DMS153 treated with DMSO at 0.1 percent for 48 hours (cell line): ENCODE results near the gene OCA2.
A peak's percentile ranks its signal among the peaks of the same experiment; 100 is the strongest.

ENCODE experiments used
- DNase-seq: peaks from one replicate; lab custom pipeline; 2025; ENCODE audit not compliant: unreplicated experiment; lab: John Stamatoyannopoulos, UW

Gene OCA2

DNA sequence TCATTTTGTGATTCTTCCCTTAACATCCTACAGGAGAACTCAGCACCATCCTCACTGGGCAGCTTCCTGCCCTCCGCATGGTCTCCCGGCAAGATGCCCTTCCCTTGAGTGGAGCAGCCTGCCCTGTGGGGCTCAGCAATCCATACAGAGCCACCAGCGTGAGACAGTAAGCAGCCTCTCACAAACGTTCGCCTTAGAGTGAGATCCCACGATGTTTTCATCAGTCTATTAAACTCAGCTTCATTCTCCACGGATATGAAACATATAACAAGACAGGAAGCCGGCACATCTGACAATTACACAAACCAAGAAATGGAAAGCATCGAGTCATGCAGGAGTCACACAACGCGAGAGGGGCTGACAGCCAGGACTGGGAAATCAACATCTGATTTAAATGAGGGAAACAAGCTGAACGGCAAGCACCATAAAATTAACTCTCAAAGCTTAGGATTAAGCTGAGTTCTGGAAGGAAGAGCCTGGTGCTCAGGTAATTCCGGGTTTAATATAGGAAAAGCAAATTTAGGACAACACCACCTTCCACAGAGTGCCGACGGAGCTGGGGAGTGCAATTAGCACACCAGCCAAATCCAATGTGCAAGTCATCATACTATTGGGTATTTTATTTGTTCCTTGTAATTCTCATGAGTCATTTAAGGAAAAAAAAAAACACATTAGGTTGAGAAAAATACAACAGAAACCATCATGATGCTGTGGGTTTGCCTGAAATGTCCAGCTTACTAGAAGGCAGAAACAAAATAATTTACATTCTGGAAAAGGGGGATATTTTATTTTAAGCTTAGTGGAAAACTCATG is 272.0 kb downstream of the OCA2 start:
- no peak for DNase-seq

DNA sequence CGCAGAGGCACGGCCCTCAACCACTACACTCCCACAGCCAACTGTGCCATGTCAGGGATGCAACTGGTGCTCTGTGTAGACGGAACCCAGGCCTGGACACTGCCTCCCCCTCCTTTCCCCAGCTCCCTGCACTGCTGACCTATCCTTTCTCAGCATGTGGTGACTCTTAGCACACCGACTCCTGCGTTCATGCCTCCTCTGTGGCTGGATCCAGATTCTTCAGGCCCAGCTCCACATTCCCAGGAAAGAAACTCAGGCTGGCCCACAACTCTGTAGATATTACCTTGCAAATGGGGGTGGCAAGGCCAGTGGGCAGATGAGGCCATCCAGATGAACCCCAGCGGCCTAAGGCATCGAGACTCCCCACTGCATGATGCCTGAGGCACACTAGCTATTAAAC is 272.7 kb downstream of the OCA2 start:
- no peak for DNase-seq

DNA sequence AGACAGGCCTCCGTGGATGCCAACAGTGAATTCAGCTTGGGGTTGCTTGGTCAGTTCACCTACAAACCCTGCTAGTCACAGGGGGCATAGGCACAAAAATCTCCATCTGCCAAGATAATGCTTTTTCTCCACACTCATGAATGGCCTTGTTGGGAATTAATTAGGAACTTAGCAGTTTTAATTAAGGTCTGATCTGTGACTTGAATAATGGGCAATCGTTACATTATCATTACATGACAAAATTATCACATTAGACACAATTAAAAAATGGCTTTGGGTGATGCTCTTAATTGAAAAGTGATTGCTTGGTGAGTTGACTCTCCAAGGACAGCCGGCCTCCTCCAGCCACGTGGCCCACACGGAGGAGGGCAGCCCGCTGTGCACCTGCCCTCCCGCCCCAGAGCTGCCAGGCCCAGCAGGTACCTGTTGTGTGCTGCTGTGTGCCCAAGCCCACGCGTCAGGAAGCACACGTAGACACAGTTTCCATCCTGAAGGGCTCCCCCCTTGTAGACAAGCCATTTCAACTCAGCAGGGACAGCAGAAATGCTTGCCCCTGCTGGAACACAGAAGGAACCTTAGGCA is 274.2 kb downstream of the OCA2 start:
- no peak for DNase-seq

DNA sequence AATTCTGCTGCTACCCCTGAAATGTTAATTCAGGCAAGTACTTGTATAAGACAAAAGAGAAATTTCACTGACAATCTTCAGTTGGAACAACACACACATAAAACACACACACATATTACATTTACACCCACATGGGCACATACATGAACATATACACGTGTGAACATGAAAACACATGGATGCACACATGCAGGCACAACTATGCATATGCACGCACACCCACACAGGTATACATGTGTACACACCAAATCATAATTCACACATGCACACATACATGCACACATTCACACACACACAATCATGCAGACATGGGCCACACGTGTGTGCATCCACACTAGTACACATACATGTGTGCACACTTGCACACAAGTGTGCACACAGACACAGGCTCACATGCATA is 277.8 kb downstream of the OCA2 start:
- DNase-seq = no peak

DNA sequence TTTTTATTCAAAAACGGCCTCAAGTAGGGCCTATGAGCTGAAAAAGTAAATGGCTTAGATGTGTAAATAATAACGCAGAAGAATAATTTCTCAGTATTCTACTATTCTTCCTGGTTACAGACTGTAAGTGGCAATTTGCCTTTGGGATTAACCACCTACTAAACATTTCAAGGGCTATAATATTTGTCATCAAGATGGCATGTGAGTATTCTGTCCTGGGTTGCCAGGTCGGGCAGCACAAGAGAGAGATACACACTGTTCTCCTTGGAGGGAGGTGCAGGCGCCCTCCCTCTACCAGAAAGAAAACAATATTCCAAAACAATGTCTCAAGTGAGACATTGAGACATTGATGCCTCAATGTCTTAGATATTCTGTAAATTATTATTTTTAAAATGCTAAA is 278.4 kb downstream of the OCA2 start:
- no peak for DNase-seq

DNA sequence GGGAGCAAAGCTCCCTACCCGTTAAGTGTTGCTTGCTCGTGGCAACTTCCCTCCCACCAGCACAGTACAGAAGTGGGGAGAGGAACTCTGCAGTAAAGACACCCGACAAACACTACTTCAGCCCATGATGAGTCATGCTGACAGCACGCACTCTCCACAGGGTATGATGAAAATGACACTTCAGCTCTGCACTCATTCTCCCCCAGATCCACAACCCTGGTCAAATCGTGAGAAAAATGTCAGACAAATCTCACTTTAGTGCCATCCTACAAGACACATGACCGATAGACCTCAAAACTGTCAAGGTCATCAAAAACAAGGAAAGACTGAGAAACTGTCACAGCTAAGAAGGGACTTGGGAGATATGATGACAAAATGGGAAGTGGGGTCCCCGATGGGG is 278.9 kb downstream of the OCA2 start:
- DNase-seq = no peak

DNA sequence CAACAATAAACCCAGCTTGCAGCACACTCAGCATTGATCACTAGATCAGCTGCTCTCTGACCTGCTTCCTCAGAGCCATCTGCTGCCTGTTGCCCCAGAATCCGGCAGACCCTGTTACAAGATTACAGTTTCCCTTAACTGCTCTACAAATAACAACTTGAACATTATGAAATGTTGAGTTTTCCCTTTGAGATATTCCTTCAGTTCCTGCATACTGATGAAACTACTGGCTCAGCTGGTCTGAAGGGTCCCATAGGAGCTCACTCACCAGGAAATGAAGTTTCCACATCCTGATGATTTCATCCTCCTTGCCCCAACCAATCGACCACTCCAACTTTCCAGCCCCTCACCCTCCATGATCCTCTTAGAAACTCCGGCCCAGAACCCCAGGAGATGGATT is 281.9 kb downstream of the OCA2 start:
- no peak for DNase-seq

DNA sequence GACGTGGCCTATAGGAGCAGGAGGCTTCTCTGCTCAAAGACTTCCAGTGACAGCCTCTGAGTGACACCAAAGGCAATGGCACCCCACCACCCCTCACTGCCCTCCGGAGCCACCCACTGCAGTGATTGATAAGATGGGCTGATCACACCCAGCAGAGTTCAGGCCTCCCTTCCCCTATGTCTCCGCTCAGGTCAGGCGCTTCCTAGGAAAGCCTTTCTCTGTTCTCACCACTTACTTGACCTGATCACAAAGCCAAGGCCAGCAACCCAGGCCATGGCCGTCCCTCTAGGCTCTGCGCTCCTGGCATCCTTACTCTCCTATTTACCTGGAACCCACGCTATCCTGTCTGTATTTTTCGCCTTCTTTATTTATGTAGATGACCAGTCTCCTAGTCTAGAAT is 282.3 kb downstream of the OCA2 start:
- DNase-seq = no peak

DNA sequence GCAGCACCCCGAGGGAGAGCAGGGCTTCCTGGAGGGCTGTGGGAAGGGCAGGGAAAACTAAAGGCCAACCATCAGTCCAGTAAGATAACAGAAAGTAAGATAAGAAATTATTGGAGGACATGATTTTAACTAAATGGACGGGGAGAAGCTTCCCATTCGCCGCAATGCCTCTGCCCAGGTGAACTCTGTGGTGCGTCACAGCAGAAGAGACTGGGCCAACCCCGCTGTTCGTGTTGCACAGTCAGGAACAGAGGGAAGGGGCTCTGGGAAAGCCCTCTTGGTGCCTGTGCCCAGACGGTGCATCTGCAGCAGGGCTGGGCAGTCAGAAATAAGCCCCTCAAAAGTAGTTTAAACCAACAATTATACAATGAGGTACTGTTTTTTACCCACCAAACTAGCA is 284.1 kb downstream of the OCA2 start:
- DNase-seq = no peak

DNA sequence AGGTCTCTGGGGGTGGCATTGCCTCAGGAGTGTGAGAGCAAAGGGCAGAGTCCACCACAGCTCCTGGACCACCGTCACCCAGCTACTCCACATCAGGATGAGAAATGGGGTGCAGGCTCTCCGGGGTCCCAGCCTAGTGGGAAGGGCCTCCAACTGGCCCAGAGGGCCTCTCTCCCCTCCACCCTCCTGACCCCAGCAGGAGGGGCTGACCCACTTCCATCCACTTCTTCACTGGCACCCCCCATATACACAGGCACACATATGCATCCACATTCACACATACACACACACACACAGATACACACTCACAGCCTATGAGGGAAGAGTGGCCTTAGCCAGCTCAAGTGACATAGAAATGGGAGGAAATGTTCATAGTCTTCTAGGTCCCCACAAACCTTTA is 286.0 kb downstream of the OCA2 start:
- no peak for DNase-seq

DNA sequence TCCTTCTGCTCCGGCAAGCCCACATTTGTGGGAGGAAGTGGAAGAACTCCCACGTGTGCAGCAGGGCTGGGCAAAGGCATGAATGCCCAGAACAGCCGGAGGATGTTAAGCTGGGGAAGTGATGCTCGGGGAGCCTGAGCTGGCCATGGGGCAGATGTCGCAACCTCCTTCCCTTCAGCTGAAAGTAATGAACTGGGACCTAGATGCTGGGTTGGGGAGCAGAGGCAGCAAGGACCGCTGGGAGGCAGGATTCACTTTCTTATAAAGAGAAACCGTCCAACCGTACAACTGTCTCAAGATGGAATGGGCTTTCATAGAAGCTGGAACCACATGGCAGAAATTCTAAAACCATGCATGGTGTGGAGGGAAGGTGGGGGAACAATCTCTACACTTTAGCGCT is 290.9 kb downstream of the OCA2 start:
- DNase-seq = no peak

DNA sequence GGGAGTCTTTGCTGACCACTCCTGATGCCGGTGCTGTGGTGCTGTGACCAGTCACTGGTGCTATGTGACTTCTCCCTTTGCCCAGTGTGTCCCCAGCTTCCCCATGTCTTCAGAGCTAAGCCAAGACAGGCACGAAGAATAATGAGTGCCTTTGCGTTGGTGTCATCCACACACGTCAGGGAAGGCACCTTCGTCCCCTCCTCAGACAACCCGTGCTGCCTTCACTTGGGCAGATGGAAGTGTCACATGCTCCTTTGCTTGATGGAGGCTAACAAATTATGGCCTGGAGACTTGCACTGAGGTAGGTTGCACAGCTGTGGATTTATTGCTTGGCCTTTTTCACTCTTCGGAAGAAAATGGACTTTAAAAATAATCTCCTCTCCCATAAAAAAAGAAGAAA is 291.8 kb downstream of the OCA2 start:
- DNase-seq = no peak

DNA sequence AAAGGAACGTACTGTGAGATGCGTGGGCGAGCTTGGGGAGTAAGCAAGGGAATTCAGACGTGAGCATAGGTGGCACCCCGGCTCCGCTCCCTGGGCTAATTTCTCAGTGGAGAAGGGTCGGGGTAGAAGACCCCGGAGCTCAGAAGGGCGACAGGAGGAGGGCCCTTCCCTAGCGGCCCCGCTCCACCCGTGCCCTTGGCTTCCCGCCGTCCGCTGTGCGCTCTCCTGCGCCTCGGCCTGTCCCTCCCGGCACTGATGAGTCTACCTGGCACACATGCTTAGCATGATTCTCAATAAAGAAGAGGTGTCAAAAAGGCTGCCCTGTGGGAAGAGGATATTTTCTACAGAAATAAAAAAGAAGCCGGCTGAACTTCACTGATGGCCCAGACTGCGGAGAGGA is 292.7 kb downstream of the OCA2 start:
- DNase-seq = no peak

DNA sequence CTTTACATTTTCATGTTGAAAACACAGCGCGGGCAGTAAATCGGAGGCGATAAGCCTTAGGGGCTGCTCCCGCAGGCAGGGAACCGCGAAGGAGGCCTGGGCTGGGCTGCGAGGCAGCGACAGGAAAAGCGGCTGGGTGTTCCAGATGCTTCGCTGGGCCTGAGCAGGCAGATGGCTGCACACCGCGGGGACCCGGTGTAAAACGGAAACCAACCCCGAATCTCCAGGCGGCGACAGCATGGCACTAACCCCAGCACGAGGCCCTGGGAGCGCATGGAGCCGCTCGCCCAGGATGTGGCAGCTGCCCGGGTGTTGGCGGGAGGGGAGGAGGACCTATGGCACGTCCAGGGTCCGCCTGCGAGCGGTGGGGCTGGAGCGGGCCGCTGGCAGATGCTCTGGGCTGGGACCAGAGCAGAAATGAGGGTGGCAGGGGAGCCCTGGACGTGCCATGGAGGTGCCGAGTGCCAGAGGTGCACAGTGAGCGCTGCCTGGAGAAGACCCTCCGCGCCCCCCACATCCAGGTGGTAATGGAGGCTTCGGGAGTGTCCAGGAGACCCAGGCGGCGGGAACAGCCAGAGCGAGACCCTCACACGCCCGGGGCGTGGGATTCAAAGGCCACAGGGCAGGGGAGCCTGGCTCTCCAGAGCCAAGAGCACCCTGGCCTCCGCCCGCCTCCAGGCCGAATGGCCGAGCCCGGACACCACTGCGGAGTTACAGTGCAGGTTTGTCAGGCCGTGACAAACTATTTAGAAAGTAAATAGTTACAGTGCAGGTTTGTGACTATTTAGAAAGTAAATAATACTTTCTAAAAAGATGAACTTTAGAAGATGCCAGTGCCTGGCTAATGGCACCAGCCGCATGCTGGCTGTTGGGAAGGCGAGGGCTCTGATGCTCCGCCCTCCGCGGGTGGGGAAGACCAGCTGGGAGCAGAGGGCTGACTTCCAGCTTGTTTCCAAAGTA is 293.6 kb downstream of the OCA2 start:
- no peak for DNase-seq

DNA sequence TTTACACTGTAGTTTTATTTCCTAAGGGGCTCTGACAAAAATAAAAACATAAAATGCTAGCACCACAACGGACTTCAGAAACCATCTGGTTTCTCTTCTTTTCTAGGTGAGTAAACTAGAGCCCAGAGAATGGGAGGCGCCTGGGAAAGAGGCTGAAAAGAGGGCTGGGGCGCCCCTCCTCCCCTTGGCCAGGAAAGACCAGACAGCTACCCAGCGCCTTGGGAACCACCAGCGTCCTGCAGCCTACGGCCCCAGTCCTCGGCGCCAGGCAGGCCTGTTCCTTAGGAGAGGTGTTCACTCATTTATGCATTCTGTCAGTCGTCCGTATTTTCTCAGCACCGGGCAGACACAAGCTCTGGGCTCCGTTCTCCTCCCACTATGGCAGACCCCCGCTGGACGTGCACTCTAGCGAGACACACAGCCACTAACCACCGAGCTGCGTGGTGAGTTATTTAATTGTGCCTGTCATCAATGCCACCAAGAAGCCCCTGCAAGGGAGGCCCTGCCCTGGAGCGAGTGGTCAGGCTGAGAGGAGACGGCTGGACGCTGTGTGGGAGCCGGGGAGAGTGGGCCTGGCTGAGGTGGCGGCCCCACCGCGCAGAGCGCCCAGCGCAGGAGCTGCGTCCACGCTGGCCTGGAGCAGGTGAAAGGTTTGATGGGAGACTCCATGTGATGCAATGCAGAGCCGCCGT is 294.4 kb downstream of the OCA2 start:
- DNase-seq = no peak

DNA sequence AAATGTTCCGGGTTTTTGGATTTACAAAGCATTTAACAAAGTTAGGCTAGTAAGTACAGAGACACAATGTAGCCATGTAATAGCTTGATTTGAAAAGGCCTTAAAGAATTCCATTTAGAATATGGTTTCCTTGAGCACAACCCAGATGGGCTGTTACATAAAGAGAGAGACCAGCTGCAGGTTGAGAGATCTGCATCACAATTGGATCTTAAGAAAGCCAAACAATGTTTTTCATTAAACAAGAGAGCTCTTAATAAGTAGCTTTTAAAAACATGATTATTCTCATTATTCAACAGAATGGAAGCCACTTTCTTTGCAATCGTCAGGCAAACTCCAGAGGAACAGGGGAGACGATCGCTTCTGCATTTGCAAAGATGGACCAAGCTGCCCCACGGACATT is 300.3 kb downstream of the OCA2 start:
- no peak for DNase-seq

DNA sequence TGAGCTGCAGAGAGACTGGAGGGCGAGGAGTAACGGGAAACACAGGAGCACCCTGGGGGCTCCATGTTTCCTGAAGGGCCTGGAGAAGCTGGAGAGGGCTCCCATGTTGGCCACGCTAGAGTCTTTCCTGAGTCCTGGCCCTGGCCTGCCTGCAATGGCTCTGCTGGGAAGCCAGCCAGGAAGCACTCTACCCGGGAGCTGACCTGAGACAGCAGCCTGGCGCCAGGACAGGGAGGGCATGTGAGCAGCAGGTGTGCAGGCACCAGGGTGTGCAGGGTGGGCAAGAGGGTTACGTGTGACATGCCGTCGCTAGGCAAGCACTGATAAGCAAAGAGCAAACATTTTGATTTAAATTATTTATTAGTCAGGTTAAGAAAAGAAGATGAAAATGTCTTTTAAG is 301.4 kb downstream of the OCA2 start:
- peak; percentile 39 for DNase-seq

DNA sequence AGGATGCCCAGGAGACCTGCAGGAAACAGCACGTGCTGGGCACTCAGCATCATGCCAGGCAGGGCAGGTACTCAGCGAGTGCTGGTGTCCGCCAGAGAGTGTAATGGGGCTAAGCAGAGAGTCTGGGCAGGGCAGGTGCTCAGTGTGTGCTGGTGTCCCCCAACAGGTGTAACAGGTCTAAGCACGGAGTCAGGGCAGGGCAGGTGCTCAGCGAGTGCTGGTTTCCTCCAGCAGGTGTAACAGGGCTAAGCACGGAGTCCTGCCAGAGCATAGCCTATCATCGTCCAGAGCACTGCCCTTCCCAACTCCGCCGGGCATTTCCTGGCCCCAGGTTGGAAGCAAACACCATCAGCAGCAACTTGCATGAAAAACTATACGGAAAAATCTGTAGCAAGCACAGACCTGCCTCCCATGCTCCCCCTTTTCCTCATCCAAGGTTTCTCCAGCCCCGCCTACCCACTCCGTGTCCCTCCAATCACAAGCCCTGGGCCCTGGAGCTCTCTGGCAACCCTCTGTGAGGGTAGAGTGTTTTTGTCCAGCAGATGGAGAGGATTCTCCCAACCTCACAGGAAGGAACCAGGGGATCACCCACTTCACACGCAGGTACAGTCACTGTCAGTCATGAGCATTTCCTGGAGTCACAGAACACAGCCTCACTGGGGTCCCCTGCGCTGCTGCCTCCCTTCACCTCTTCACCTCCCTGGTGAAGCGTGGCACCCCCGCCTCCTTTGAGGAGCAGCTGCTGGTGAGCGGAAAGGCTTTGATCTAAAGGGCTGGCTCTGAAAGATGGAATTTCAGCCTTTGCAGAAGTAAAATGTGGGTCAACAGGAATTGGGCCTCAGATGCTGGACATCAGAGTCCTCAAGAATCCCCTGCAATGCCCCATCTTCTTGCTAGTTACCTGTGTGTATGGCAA is 302.5 kb downstream of the OCA2 start:
- peak; percentile 72 for DNase-seq

DNA sequence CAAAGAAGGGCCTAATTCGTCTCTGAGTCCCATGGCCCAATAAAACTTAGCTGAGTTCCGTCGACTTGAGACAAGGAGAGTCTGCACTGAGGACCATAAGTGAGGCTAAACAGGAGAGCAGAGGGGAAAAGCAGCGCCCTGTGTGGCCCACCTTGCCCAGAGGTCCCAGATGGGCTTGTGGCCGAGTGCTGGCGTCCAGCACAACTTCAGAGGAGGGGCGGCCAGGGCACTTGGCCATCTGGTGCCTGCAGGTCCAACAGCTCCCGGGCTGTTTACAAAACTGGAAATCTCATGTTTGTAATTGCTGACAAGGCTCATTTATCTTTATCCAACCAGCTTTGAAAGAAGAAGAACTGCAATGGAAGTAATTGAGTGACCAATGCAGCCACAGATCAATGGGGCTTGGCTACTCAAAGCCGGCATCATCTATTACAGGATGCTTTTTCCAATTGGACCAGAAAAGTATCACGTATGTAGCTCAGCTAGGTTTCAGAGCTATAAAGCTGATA is 306.3 kb downstream of the OCA2 start:
- no peak for DNase-seq

DNA sequence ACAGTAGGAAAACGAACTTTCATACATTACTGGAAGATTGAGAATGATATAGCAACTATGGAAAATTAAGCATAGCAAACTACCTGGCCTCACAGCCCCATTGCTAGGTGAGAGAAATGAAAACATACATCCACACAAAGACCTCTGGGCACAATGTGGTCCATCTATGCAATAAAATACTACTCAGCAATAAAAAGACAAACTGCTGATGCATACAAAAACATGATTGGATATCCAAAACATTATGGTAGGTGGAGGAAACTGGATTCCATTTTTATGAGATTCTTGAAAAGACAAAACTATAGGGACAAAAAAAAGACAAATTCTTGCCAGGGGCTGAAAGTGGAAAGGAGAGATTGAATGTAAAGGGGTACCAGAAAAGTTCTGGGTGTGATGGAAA is 308.8 kb downstream of the OCA2 start:
- DNase-seq = no peak
